MG63 (cell line): ENCODE data around the gene CLDN2. TPM values are rescaled to one million over a fixed set of nuclear protein-coding genes. Genes with fewer than 3 reads are reported as not detected.

Experiments
- DNase-seq: peaks from one replicate; pipeline ENCODE4 v3.0.0-alpha.2; 2020
- H3K27me3 ChIP-seq: fragments of 250-450 bp; sonication (Bioruptor Pico); 2 replicates; pipeline ENCODE4 v1.5.1; 2020; ENCODE audit warnings: mild to moderate bottlenecking, moderate library complexity
- H3K36me3 ChIP-seq: fragments of 250-450 bp; sonication (Bioruptor Pico); 2 replicates; pipeline ENCODE4 v1.5.1; 2020; ENCODE audit warnings: mild to moderate bottlenecking, moderate library complexity
- H3K4me3 ChIP-seq: fragments of 250-450 bp; sonication (Bioruptor Pico); 2 replicates; pipeline ENCODE4 v1.5.1; 2020; ENCODE audit warnings: mild to moderate bottlenecking, moderate library complexity
- H3K9me3 ChIP-seq: fragments of 250-450 bp; sonication (Bioruptor Pico); 2 replicates; pipeline ENCODE4 v1.5.1; 2020; ENCODE audit warnings: mild to moderate bottlenecking, moderate library complexity
- total RNA-seq: library from RNA; depleted of rRNA; stranded (reverse); fragments of >200 nt; shearing (Covaris generic); gene quantifications from 2 replicates; pipeline ENCODE4 v1.2.3, GENCODE V29; 2014; ENCODE audit warnings: low replicate concordance

The CLDN2 gene
- total RNA-seq, 1 experiment from 2014 or later = not detected

DNA sequence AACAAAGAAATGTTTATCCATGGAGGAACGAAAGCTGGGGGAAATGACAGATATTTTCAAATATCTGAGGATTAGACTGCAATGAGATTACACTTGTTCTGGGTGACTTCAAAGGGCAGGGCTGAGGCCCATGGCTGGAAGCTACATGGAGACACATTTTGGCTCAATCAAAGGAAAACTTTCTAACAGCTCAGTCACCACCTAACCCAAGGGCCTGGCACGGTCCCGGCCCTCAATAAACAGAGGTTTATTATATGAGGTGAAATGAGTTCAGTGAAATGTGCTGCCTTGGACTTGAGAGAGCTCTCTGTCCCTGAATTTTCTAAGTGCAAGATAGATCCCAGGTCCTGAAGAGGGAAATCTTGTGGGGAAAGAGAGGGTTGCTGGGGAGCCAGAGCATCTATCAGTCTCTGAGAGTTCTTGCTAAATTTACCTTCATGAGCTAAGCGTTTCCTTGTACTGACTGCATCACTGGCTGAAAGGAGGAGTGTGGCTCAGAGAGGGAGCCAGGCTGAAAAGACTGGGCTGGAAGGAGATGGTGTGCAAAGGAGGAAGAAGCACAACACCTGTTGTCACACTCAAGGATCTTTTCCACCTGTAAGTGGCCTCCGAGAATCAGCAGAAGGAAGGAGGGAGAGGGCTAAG lies 15.0 kb upstream of the CLDN2 start:
- peak; percentile 17 for DNase-seq
- Histone ChIP-seq H3K36me3 (no peaks in the 10 kb centered on the region), H3K4me3 (no peak overlapping the region), H3K27me3 (no peaks in the 10 kb centered on the region), H3K9me3 (no peaks in the 10 kb centered on the region)

DNA sequence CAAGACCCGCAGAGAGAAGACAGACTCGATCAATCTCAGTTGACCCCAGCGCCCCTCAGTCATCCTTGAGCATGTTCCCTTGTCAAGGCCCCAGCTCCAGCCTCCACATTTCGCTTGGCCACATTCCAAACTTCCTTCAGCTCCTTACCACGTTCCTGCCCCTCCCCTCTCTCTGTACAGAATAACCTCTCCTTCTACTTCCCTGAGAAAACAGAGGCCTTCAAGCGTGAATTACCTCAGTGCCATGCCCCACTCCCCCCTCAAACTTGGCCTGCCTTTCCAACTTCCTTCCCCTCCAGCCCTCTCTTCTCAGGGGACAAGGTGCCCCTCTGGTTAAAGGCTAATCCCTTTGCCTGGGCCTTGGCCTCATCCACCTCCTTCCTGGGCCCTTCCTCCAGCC lies 13.8 kb upstream of the CLDN2 start:
- DNase-seq = no peak
- Histone ChIP-seq H3K36me3 (no peaks in the 10 kb centered on the region), H3K27me3 (no peaks in the 10 kb centered on the region), H3K9me3 (no peaks in the 10 kb centered on the region), H3K4me3 (no peak overlapping the region)

DNA sequence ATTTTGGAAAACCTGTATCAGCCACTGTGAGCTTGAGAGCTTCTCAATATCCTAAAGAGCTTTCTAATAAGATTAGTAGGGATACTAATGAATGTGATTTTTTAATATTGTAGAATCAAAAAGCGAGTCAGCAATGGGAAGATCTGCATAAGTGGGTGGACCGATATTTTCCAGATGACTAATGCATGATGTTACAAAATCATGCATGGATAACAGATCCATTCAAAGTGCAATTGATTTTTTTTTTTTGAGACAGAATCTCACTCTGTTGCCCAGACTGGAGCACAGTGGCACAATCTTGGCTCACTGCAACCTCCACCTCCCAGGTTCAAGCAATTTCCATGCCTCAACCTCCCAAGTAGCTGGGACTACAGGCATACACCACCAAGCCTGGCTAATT lies 7.3 kb upstream of the CLDN2 start:
- H3K27me3 ChIP-seq = no peaks in the 10 kb centered on the region
- DNase-seq = no peak
- H3K4me3 ChIP-seq = no peak overlapping the region
- no peaks in the 10 kb centered on the region for H3K9me3 ChIP-seq
- H3K36me3 ChIP-seq = no peaks in the 10 kb centered on the region

DNA sequence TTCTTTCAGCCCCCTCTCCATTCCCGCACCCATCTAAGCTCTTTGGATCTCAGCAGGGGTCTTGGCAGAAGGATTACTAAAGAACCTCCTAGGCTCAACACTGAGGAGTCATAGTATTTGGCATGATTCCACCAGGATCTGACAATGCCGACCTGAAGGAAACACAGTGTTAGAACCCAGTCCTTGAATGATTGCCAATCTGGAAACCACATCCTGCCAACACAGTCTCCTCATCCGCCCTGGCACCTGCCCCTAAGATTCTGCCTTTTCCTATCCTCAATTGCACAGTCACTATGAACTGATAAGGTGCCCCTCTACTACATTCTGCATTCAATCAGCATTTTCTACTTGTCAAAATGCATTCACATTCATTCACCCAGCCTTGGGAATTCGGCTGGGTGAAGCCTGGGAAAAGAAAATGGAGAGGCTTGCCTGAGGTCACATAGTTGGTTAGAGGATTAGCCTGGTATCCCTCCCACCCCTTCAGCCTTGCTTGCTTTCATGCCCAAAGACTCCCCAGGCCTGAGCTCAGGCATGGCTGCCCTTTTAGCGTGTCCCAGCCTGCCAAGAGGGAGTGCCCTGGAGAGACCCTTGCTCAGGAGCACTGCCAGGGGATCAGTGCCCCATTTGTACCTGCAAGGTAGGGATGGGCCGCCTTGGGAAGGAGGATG lies 2.2 kb upstream of the CLDN2 start:
- no peaks in the 10 kb centered on the region for H3K27me3 ChIP-seq
- no peaks in the 10 kb centered on the region for H3K9me3 ChIP-seq
- no peaks in the 10 kb centered on the region for H3K36me3 ChIP-seq
- peak; percentile 74 for DNase-seq
- H3K4me3 ChIP-seq = no peak overlapping the region

DNA sequence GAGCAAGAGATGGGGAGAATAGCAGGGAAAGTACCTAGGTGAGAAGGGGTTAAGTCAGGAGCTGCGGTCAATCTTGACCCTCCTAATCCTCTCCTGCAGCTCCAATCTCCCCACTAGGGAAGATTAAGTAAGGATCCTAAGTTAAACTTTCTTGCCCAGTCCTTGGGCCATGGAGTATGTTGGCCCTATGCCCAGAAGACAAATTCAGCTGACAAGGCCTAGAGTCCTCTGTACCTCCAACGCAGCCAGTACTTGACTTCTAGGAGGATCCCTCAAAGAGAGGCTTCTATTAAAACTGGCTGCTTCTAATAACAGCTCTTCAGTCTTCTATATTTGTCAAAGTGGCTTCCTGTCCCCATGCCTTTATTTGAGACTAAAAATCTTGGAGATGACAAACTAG lies 1.4 kb downstream of the CLDN2 start:
- H3K27me3 ChIP-seq = no peaks in the 10 kb centered on the region
- no peaks in the 10 kb centered on the region for H3K36me3 ChIP-seq
- H3K4me3 ChIP-seq = no peak overlapping the region
- DNase-seq = no peak
- no peaks in the 10 kb centered on the region for H3K9me3 ChIP-seq

DNA sequence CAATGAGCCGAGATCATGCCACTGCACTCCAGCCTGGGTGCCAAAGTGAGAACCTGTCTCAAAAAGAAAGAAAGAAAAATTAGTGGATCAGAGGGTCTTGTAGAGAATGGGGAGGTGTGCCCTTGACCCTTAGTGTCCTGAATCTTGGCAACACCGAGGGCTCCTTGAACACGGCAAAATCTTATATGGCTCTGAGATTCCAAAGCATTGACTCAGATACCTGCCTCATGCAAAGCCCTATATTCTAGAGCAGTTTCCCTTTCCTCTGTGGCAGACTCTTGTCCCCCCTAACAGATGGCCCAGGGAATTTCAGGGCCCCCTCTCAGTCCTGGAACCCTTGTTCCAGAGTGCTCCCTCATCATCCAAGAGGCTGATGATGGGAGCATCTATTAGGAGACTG lies 6.8 kb downstream of the CLDN2 start:
- Histone ChIP-seq H3K4me3 (no peak overlapping the region), H3K27me3 (no peaks in the 10 kb centered on the region), H3K9me3 (no peaks in the 10 kb centered on the region), H3K36me3 (no peaks in the 10 kb centered on the region)
- no peak for DNase-seq

DNA sequence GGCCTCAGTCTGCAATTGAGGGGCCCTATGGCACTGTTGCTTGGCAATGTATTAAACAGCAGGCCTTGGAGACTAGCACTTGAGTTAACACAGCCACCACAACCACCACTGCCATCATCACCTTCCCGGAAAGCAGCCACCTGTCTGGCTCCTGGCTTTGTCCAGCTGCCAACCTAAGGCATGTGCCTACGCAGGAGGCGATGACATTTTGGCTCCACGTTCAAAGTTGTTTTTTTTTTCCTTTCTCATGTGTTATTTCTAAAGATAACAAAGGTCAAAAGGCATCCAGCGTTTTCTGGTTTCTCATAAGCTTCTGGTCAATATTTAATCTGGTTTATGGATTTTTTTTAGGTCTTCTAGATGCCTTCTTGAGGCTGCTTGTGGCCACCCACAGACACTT lies 7.5 kb downstream of the CLDN2 start:
- no peak overlapping the region for H3K4me3 ChIP-seq

DNA sequence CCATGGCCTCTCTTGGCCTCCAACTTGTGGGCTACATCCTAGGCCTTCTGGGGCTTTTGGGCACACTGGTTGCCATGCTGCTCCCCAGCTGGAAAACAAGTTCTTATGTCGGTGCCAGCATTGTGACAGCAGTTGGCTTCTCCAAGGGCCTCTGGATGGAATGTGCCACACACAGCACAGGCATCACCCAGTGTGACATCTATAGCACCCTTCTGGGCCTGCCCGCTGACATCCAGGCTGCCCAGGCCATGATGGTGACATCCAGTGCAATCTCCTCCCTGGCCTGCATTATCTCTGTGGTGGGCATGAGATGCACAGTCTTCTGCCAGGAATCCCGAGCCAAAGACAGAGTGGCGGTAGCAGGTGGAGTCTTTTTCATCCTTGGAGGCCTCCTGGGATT lies 8.0 kb downstream of the CLDN2 start:
- DNase-seq = no peak
- no peaks in the 10 kb centered on the region for H3K9me3 ChIP-seq
- no peaks in the 10 kb centered on the region for H3K27me3 ChIP-seq
- H3K36me3 ChIP-seq = no peaks in the 10 kb centered on the region
- H3K4me3 ChIP-seq = no peak overlapping the region

More for the DNA sequence above, 7.5 kb downstream of the CLDN2 start:
- Histone ChIP-seq H3K9me3 (no peaks in the 10 kb centered on the region), H3K27me3 (no peaks in the 10 kb centered on the region), H3K36me3 (no peaks in the 10 kb centered on the region)
- no peak for DNase-seq

DNA sequence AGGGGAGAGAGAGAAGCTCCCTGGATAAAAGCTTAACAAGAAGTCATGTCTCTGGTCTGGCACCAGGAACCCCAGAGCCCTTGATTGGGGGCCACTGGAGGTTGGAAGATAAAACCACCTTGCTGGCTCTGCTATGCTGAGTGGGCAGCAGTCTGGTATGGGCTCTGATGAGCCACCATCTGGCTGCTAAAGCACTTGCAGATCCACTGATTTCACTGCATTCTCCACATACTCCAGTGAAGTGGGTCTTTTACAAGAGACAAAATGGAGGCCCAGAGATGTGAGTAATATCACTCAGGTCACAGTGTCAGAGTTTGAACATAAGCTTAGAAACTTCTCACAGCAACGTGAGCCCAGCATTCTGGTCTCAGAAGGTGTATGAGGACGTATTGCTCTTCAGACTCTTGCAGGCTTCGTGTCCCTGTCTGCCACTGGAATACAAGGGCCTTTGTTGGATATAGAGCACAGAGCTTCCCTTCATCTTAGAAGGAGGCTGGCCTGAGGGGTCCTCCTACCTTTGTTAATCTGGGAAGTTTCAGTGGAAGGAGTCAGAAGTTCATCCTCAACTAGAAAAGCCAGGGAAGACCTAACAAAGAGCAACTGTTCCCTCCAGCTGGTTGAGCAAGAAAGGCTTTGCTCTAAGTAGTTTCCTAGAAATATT lies 11.8 kb downstream of the CLDN2 start:
- no peaks in the 10 kb centered on the region for H3K9me3 ChIP-seq
- no peak overlapping the region for H3K4me3 ChIP-seq
- H3K27me3 ChIP-seq = no peaks in the 10 kb centered on the region
- H3K36me3 ChIP-seq = no peaks in the 10 kb centered on the region
- DNase-seq = no peak

DNA sequence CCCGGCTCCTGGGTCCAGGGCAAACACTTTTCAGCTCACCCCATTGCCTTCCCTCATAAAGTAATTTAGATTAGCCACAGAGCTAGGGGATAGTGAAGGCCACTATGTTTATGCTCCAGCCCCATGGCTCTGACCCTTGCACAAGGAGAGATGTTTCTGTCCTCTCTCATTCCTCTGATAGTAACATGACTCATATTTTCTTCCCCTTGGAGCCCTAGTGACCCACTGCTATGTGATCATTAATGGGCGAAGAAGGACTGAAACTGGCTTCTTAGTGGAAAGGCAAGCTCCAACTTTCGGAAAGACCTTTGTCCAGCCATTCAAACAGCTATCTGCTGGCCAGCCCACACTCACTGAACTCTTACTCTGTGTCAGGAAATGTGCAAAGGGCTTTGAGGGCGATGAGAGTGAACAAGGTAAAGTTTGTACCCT lies 12.3 kb downstream of the CLDN2 start:
- Histone ChIP-seq H3K4me3 (no peak overlapping the region), H3K36me3 (no peaks in the 10 kb centered on the region), H3K27me3 (no peaks in the 10 kb centered on the region), H3K9me3 (no peaks in the 10 kb centered on the region)
- no peak for DNase-seq

DNA sequence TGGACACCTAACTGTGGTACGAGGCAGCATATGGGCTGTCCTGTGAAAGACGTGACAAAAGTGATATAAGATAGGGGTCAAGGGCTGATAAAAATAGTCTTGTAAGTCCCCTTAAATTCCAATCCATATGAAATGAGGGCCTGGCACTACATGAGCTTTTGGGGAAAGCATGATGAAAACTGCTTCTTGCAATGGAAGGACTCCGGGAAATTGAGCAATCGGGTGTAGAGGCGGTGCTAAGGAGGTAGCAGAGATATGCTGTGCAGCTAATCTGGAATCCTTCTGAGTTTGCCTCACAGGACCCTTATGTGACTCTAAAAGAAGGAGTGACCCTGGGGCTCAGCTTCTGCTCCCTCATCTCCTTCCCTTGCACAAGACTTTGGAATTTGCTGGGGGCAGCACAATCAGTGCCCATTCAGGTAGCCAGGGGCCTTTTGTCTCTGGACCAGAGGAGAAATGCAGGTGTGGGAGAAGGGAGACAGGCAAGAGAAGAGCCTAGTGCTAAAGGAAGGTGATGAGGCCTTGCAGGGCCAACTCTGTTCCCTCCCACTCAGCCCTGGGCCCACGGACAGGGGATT lies 12.8 kb downstream of the CLDN2 start:
- DNase-seq = no peak

DNA sequence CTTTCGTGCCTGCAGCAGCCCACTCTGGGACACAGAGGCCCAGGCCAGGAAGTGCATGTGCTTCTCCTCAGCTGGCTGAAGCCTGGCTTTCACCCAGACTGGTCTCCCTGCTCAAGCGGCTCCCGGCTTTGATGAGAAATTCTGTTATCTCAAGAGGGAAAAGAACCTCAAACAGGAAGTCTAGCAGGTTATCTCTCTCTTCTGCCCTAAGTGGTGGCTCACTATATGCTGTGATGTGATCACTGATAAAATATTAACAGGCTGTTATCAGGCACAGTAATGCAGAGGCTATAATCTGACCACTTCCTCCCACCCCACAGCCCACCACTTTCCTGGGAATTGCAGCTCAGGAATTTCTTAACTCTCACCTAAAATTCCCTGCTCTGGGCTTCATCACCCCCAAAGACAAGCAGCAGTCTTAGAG lies 13.3 kb downstream of the CLDN2 start:
- DNase-seq = no peak
- no peaks in the 10 kb centered on the region for H3K36me3 ChIP-seq
- H3K27me3 ChIP-seq = no peaks in the 10 kb centered on the region
- no peaks in the 10 kb centered on the region for H3K9me3 ChIP-seq
- no peak overlapping the region for H3K4me3 ChIP-seq

More for the DNA sequence above, 12.8 kb downstream of the CLDN2 start:
- no peaks in the 10 kb centered on the region for H3K36me3 ChIP-seq
- no peak overlapping the region for H3K4me3 ChIP-seq
- no peaks in the 10 kb centered on the region for H3K9me3 ChIP-seq
- no peaks in the 10 kb centered on the region for H3K27me3 ChIP-seq

DNA sequence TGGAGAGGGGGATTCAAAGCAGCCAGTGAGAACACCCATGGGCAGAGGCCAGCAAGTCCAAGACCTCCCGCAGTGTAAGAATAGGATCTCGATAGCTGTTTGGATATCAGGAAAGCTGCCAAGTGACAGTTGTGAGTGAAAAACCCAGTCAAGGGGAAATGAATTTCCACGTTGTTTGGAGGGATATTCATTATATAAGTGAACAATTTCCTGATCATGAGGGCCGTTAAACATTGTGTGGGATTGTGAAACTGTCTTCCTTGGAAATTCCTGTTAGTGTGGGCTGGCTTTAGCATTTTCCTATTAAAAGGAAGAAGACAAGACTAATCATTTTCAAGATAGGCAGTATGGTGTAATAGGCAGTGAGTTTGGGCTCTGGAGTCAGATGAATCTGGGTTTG lies 15.0 kb downstream of the CLDN2 start:
- Histone ChIP-seq H3K36me3 (no peaks in the 10 kb centered on the region), H3K4me3 (no peak overlapping the region), H3K9me3 (no peaks in the 10 kb centered on the region), H3K27me3 (no peaks in the 10 kb centered on the region)
- DNase-seq = no peak

DNA sequence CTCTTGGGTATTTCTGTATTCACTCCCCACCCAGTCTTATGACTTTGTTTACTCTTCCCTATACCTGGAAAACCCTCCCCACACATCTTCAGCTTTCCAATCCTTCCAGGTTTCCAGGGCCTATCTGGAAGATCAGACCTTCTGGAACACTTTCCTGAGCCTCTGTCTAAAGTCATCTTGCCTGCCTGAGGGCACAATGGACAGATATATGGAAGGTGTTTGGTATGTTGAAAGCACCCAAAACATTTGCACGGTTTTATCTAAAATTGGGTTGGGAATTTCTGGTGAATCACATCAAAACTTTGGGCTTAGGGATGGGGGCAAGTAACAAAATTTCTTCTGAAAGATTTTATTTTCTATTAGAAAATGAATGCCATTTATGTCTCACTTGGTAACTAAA lies 16.0 kb downstream of the CLDN2 start:
- no peak for DNase-seq
- H3K4me3 ChIP-seq = no peak overlapping the region
- no peaks in the 10 kb centered on the region for H3K9me3 ChIP-seq
- H3K36me3 ChIP-seq = no peaks in the 10 kb centered on the region
- no peaks in the 10 kb centered on the region for H3K27me3 ChIP-seq

DNA sequence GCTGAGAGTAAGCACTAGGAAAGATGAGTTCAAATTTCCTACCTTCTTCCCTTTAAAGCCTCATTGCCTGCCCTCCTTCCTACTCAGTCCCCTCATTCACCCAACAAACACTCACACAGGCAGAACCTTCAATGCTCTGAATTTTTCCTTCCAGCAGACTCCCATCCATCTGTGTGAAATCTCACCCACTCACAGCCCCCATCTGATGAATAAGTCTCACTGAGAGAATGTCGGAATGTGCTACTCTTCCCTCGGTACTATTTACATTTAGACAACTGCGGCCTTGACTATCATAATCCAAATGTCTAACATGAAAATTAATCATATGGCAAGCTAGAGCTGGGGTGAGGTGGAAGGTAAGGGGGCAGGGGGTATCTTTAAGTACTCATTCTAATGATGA lies 19.4 kb downstream of the CLDN2 start:
- Histone ChIP-seq H3K27me3 (no peaks in the 10 kb centered on the region), H3K36me3 (no peaks in the 10 kb centered on the region), H3K9me3 (no peaks in the 10 kb centered on the region), H3K4me3 (no peak overlapping the region)
- no peak for DNase-seq

DNA sequence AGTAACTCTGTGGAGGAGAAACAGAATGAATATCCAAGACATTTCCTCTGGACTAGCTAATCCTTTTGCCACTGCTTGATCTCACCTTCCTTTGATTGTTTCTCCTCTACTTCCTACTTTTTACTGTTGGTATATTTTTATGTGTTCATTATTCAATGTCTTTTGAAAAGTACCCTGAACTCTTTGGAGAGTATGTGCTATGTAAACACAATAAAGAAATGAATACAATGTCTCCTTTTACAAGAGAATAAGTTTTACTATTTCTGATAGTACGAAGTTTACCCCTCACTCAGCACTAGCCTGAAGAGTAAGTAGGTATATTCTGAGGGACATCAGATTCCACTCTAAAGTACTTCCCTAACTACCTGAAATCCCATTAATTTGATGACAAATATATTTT lies 19.9 kb downstream of the CLDN2 start:
- H3K9me3 ChIP-seq = no peaks in the 10 kb centered on the region
- no peak for DNase-seq
- no peak overlapping the region for H3K4me3 ChIP-seq
- no peaks in the 10 kb centered on the region for H3K36me3 ChIP-seq
- H3K27me3 ChIP-seq = no peaks in the 10 kb centered on the region

DNA sequence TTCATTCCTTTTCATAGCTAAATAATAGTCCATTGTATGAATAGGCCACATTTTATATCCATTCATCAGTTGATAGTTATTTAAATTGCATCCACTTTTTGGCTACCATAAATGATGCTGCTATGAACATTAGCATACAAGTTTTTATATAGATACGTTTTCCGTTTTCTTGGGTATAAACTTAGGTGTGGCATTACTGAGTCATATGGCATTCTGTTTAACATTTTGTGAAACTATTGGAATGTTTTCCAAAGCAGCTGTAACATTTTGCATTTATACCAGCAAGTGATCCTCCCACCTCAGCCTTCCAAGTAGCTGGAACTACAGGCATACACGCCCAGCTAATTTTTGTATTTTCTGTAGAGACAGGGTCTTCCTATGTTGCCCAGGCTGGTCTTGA lies 26.3 kb downstream of the CLDN2 start:
- no peak overlapping the region for H3K4me3 ChIP-seq
- no peaks in the 10 kb centered on the region for H3K27me3 ChIP-seq
- no peaks in the 10 kb centered on the region for H3K36me3 ChIP-seq
- H3K9me3 ChIP-seq = no peaks in the 10 kb centered on the region
- DNase-seq = no peak
